BLaER1 (cell line): Measurements from ENCODE around the gene TTLL5.
"Not testable (repeated sequence)": the region's sequence is repeated elsewhere in the genome, so short reads cannot be mapped to it uniquely, and the experiment has no call there.

ENCODE experiments used
- H3K27ac ChIP-seq: shearing (Covaris generic); formaldehyde crosslinking; 2 replicates; pipeline ENCODE4 v1.8.1; 2022
- H3K27me3 ChIP-seq: shearing (Covaris generic); formaldehyde crosslinking; 2 replicates; pipeline ENCODE4 v1.8.1; 2022
- H3K36me3 ChIP-seq: shearing (Covaris generic); formaldehyde crosslinking; 2 replicates; pipeline ENCODE4 v1.8.1; 2022
- H3K4me1 ChIP-seq: shearing (Covaris generic); formaldehyde crosslinking; 2 replicates; pipeline ENCODE4 v1.8.1; 2022
- H3K4me2 ChIP-seq: shearing (Covaris generic); formaldehyde crosslinking; 2 replicates; pipeline ENCODE4 v1.8.1; 2022
- H3K4me3 ChIP-seq: shearing (Covaris generic); formaldehyde crosslinking; 2 replicates; pipeline ENCODE4 v1.8.1; 2022
- H3K9ac ChIP-seq: shearing (Covaris generic); formaldehyde crosslinking; 2 replicates; pipeline ENCODE4 v1.8.1; 2022
- H3K9me3 ChIP-seq: shearing (Covaris generic); formaldehyde crosslinking; 2 replicates; pipeline ENCODE4 v1.8.1; 2022
- H4K20me1 ChIP-seq: shearing (Covaris generic); formaldehyde crosslinking; 2 replicates; pipeline ENCODE4 v1.8.1; 2022
- Cebpa-rat ChIP-seq: shearing (Covaris generic); IDR thresholded peaks from 2 replicates; pipeline ENCODE4 v1.8.1; 2022

The TTLL5 gene

DNA sequence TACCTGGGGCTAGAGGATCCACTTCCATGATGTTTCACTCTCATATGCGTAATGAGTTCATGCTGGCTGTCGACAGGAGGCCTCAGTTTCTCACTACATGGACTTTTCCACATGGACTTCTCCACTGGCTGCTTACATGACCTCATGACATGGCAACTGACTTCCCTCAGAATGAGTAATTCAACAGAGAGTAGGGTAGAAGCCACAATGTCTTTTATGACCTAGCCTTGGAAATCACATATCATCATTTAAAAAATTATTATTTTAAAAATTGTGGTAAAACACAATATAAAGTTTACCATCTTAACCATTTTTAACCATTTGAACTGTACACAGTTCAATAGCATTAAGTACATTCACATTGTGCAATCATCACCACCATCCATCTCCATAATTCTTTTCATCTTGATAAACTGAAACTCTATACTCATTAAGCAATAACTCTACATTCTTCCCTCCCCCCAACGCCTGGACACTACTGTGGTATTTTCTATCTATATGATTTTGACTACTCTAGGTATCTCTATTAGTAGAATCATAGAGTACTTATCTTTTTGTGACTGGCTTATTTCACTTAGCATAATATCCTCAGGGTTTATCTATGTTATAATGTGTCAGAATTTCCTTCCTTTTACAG lies 176.2 kb downstream of the TTLL5 start:
- H3K4me2 ChIP-seq = no peak overlapping the region
- no peak overlapping the region for H3K27ac ChIP-seq
- H3K4me1 ChIP-seq = no peaks in the 10 kb centered on the region
- peaks cover 39% of the 10 kb centered on the region for H3K36me3 ChIP-seq
- peaks cover 8% of the 10 kb centered on the region; the same call in 1 of the 2 replicates for H3K9me3 ChIP-seq
- no peak overlapping the region for H3K4me3 ChIP-seq
- no peak for TF ChIP-seq Cebpa-rat
- no peaks in the 10 kb centered on the region for H4K20me1 ChIP-seq
- no peaks in the 10 kb centered on the region for H3K27me3 ChIP-seq
- H3K9ac ChIP-seq = no peak overlapping the region

DNA sequence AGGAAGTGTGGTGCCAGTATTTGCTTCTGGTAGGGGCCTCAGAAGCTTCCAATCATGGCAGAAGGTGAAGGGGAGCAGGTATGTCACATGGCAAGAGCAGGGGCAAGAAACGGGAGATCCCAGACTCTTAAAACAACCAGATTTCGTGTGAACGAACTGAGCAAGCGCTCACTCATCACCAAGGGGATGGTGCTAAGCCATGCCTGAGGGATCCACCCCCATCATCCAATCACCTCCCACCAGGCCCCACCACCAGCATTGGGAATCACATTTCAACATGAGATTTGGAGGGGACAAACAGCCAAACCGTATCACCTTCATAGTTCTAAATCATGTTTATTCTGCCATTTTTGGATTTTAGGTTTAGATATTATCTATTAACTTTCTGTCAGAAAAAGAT lies 179.9 kb downstream of the TTLL5 start:
- Histone ChIP-seq H3K4me3 (no peak overlapping the region), H4K20me1 (no peaks in the 10 kb centered on the region), H3K4me1 (no peaks in the 10 kb centered on the region), H3K9me3 (peaks cover 8% of the 10 kb centered on the region; the same call in 1 of the 2 replicates), H3K27me3 (no peaks in the 10 kb centered on the region), H3K36me3 (peaks cover 21% of the 10 kb centered on the region), H3K4me2 (no peak overlapping the region), H3K27ac (no peak overlapping the region), H3K9ac (no peak overlapping the region)
- no peak for TF ChIP-seq Cebpa-rat

DNA sequence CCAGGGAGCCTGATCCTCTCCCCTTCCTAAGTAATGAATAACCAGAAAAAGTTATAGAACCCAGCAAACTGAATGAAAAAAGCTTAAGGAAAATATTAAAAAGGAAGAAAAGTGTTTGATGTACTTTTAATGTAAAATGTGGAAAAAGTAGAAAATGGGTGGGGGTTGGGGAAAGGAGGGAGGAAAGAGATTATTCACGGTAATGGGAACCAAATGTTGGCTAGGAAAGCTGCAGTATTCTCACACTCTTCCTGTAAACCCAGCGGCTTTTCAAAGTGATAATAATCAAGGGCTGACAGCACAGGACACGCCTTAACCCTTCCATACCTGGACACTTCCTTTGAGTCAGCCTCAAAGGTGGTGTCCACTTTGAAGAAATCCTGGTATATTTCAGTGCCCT lies 181.5 kb downstream of the TTLL5 start:
- peaks cover 8% of the 10 kb centered on the region; the same call in 1 of the 2 replicates for H3K9me3 ChIP-seq

DNA sequence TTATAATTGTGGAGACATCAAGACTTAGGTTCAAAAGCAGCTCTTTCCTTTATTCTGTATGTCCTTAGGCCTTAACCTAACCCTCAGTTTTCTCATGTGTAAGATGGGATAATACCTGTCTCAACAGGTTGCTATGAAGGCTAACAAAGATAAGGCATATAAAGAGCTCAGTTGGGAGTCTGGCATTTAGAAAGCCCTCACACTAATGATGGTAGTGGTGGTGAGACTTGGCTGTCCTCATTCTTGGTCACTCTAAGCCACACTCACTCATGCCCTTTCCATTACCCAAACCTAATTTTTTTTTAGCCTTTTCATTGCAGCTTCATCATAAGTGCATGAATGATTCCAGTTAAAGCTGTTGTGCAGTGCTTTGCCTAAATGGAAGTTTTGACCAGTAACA lies 183.4 kb downstream of the TTLL5 start:
- Histone ChIP-seq H3K4me3 (no peak overlapping the region), H3K9ac (no peak overlapping the region), H3K9me3 (peaks cover under 1% of the 10 kb centered on the region; the same call in 1 of the 2 replicates), H3K36me3 (peaks cover 5% of the 10 kb centered on the region; the same call in 1 of the 2 replicates), H3K4me2 (no peak overlapping the region), H3K27me3 (no peaks in the 10 kb centered on the region), H3K27ac (no peak overlapping the region), H4K20me1 (no peaks in the 10 kb centered on the region), H3K4me1 (no peaks in the 10 kb centered on the region)
- TF ChIP-seq Cebpa-rat = no peak

More for the DNA sequence above, 181.5 kb downstream of the TTLL5 start:
- no peak for TF ChIP-seq Cebpa-rat
- no peaks in the 10 kb centered on the region for H3K4me1 ChIP-seq
- H3K36me3 ChIP-seq = peaks cover 16% of the 10 kb centered on the region
- H3K27ac ChIP-seq = no peak overlapping the region
- H4K20me1 ChIP-seq = no peaks in the 10 kb centered on the region
- H3K9ac ChIP-seq = no peak overlapping the region
- no peaks in the 10 kb centered on the region for H3K27me3 ChIP-seq
- no peak overlapping the region for H3K4me3 ChIP-seq
- H3K4me2 ChIP-seq = no peak overlapping the region

DNA sequence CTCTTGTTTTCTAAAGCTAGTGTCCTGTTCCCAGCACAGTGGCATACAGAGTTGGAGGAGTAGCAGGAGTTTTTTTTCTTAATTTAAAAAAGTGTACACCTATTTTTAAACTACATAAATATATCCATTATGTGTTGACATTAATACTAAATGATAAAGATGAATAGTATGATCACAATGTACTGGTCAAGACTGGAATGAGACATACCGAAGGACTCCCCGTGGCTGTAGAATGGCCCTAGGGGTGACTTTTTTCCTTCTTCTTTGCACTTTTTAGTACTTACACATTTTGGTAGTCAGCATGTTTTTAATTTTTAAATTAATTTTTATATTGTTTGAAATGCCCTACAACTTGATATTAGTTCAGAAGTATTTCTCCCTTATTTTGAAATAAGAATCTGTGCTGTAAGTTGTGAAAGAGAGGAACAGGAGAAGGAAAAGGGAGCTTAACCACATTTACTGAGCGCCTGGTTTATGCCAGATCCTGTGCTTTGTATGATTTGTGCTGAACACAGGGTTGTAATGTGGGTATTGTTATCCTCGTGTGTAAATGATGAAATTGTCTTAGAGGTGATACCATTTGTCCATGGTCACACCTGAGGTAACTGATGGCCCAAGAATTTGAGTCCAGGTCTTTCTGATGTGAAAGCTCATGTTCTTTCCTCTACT lies 184.2 kb downstream of the TTLL5 start:
- H3K4me2 ChIP-seq = no peak overlapping the region
- H3K27ac ChIP-seq = no peak overlapping the region
- no peaks in the 10 kb centered on the region for H4K20me1 ChIP-seq
- H3K27me3 ChIP-seq = no peaks in the 10 kb centered on the region
- H3K9me3 ChIP-seq = no peaks in the 10 kb centered on the region
- 0 out of 2 replicates have a peak, but pooled peaks cover 4% of the 10 kb centered on the region for H3K36me3 ChIP-seq
- H3K9ac ChIP-seq = no peak overlapping the region
- no peak overlapping the region for H3K4me3 ChIP-seq
- H3K4me1 ChIP-seq = no peaks in the 10 kb centered on the region
- TF ChIP-seq Cebpa-rat = no peak

DNA sequence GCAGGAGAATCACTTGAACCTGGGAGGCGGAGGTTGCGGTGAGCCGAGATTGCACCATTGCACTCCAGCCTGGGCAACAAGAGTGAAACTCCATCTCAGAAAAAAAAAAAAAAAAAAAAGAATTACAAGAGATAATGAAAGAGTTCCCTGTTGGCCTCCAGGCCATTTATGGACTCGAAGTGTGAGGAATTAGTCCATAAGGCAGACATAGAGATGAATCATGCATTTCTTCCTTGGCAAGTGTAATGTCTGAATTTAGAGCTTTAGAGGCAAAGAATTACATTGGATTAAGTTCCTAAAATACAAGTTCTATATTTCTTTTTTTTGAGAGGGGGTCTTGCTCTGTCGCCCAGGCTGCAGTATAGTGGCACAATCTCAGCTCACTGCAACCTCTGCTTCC lies 185.6 kb downstream of the TTLL5 start:
- H3K27ac ChIP-seq, H3K4me3 ChIP-seq, H3K4me2 ChIP-seq: not testable (repeated sequence)

DNA sequence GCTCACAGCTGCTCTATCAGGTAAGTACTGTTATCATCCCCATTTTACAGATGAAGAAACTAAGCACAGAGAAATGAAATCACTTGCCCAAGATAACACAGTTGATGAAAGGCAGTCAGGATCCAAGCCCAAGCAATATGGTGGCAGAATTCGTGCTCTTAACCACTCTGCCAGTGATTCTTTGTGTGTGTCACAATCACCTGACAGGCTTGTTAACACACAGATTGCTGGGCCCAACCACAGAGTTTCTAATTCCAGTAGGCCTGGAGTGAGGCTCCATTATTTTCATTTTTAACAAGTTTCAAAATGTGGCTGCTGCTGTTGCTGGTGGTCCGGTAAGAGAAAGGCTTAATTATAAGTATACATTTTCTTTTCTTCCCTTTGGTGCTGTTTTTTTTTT lies 186.5 kb downstream of the TTLL5 start:
- Histone ChIP-seq H3K4me3 (no peak overlapping the region), H3K4me2 (no peak overlapping the region), H3K27ac (no peak overlapping the region), H3K4me1 (no peaks in the 10 kb centered on the region), H3K9ac (no peak overlapping the region), H3K9me3 (no peaks in the 10 kb centered on the region), H3K27me3 (no peaks in the 10 kb centered on the region), H3K36me3 (peaks cover 6% of the 10 kb centered on the region; the same call in 1 of the 2 replicates), H4K20me1 (no peaks in the 10 kb centered on the region)
- TF ChIP-seq Cebpa-rat = no peak

More for the DNA sequence above, 185.6 kb downstream of the TTLL5 start:
- not testable (repeated sequence) for H3K9me3 ChIP-seq, H3K27me3 ChIP-seq, H3K4me1 ChIP-seq, H4K20me1 ChIP-seq, H3K36me3 ChIP-seq, H3K9ac ChIP-seq

DNA sequence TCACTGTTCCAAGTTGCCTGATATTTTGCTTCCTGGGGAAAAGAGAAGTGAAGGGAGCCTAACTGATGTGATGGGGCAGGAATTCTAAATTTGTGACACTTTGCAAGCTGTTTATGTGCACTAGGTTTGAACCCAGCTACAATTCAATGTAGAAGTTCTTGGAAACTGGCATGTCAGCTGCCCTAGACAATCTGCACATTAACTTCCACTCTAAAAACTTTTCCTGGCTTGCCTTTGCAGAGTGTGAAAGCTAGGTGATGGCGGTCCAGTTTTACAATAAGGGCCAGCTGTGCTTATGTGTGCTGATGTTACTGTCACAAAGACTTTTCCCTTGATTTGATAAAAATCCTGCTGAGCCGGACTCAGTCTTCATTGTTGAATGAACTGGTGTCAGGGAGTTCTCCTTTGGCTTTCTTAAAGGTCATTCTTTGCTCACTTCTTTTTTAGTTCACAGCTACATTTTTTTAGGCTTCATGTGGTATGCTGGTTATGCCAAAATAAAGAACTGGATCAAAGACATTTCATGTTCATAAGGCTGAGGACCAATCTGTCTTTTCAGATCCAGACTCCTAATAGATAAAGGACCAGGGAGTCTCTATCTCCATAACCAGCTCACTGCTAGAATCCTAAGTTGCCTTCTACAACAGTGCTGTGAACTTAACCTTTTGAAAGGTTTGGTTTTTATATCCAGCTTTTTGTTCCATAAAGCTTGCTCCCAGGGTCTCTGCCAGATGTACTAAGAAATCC lies 187.3 kb downstream of the TTLL5 start:
- H3K27ac ChIP-seq = no peak overlapping the region
- no peaks in the 10 kb centered on the region for H3K4me1 ChIP-seq
- H3K4me2 ChIP-seq = no peak overlapping the region
- H3K9me3 ChIP-seq = no peaks in the 10 kb centered on the region
- no peaks in the 10 kb centered on the region for H3K27me3 ChIP-seq
- H3K9ac ChIP-seq = no peak overlapping the region
- H4K20me1 ChIP-seq = no peaks in the 10 kb centered on the region
- TF ChIP-seq Cebpa-rat = no peak
- peaks cover 6% of the 10 kb centered on the region; the same call in 1 of the 2 replicates for H3K36me3 ChIP-seq
- H3K4me3 ChIP-seq = no peak overlapping the region

DNA sequence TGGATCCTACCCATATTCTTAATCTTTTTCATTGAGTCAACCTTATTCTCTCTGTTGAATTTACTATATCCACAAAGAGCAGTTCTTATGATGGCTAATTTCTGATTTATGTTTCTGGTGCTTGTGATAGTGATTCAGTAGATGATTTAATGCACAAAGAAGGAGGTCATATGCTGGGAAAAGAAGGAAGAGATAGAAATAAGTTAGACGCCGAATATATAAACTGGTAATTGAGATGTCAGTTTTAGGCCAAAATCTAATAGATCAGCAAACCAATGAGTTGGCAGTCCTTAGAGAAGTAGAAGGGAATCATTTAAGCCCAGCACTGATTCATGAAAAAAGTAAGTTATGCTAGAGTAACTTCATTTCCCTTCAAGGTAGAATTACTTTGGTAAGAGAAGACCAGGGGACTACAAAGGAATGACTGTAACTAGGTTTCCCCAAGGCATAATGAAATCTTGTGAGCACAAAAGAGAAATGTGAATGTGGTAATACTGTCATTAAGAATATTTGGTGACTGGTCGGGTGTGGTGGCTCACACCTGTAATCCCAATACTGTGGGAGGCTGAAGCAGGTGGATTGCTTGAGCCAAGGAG lies 188.4 kb downstream of the TTLL5 start:
- peaks cover 10% of the 10 kb centered on the region for H3K36me3 ChIP-seq
- TF ChIP-seq Cebpa-rat = no peak
- no peak overlapping the region for H3K9ac ChIP-seq

DNA sequence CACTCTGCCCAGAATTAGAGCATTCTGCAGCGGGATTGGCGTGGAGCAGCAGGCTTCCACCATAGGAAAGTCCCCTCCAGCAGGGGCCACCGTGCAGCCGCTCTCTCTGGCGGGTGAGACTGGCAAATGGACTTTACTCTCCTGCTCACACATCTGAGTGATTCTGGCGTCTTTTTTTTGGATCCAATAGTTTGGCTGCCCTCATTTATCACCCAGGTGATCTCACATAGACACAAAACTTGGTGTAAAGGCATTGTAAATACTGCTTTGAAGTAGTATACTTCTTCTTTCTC lies 190.5 kb downstream of the TTLL5 start:
- no peak overlapping the region for H3K27ac ChIP-seq
- no peak overlapping the region for H3K9ac ChIP-seq
- H3K9me3 ChIP-seq = no peaks in the 10 kb centered on the region
- H3K27me3 ChIP-seq = no peaks in the 10 kb centered on the region
- no peaks in the 10 kb centered on the region for H4K20me1 ChIP-seq
- no peak overlapping the region for H3K4me3 ChIP-seq
- H3K4me2 ChIP-seq = no peak overlapping the region
- H3K4me1 ChIP-seq = no peaks in the 10 kb centered on the region
- H3K36me3 ChIP-seq = peaks cover 16% of the 10 kb centered on the region
- no peak for TF ChIP-seq Cebpa-rat

More for the DNA sequence above, 188.4 kb downstream of the TTLL5 start:
- Histone ChIP-seq H4K20me1 (no peaks in the 10 kb centered on the region), H3K4me3 (no peak overlapping the region), H3K9me3 (no peaks in the 10 kb centered on the region), H3K27ac (no peak overlapping the region), H3K4me2 (no peak overlapping the region), H3K27me3 (no peaks in the 10 kb centered on the region), H3K4me1 (no peaks in the 10 kb centered on the region)
